ENCODE data around the gene NATD1. TPM values are rescaled to one million over a fixed set of nuclear protein-coding genes. Genes with fewer than 3 reads are reported as not detected.

The NATD1 gene
- total and polyA plus RNA-seq, 9 of the 15 experiments (the other 6 are each of a cell fraction or from before 2014, with no cell fraction given): 0.24 to 5.4 (median 1.6) TPM

GRCh38 chr17:21291862-21292261 is 38.7 kb upstream of the NATD1 start:
- H3K9me1 ChIP-seq (ENCODE audit: control insufficient read depth, insufficient read depth, low read length): no peaks in the 10 kb centered on the region
- H4K20me1 ChIP-seq (replicated peaks; ENCODE audit: control insufficient read depth, insufficient read depth, low read length): peaks cover 15% of the 10 kb centered on the region; the same call in 1 of the 2 replicates
- H3K4me1 ChIP-seq (replicated peaks in 1 of 2; ENCODE audit: control insufficient read depth in 2 of 2, insufficient read depth in 2 of 2, low read length in 2 of 2): peaks cover 4 to 73% of the 10 kb centered on the region in 2 experiments; a peak in 4 of 5 replicates
- CTCF ChIA-PET (ENCODE audit: low intra/inter-chr PET ratio): no interaction called here
- H3K9me3 ChIP-seq (replicated peaks; ENCODE audit: control insufficient read depth, insufficient read depth, low read depth, low read length): no peaks in the 10 kb centered on the region
- H3K4me2 ChIP-seq (ENCODE audit: insufficient read depth, low read length): no peak overlapping the region
- FAIRE-seq (no peak), DNase-seq (ENCODE audit: extremely low read depth in 1 of 4, low spot score in 3 of 4) (no peak), ATAC-seq (peak; percentile 18; the same call in 2 of the 3 replicates)
- no peak for TF ChIP-seq ZNF512 (tag; IDR thresholded peaks at IDR 0.05)
- TF ChIP-seq, protein P1, sequence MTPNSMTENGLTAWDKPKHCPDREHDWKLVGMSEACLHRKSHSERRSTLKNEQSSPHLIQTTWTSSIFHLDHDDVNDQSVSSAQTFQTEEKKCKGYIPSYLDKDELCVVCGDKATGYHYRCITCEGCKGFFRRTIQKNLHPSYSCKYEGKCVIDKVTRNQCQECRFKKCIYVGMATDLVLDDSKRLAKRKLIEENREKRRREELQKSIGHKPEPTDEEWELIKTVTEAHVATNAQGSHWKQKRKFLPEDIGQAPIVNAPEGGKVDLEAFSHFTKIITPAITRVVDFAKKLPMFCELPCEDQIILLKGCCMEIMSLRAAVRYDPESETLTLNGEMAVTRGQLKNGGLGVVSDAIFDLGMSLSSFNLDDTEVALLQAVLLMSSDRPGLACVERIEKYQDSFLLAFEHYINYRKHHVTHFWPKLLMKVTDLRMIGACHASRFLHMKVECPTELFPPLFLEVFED (CRISPR knock-in tag; conservative IDR thresholded peaks at IDR 0.05): no peak
- TF ChIP-seq U2AF1 (optimal IDR thresholded peaks at IDR 0.05; ENCODE audit: low read depth, low read length): no peak
- no peak for TF ChIP-seq HDAC1 (IDR thresholded peaks at IDR 0.05)
- TF ChIP-seq PRPF4 (IDR thresholded peaks at IDR 0.05; ENCODE audit: insufficient read depth, low read depth, low read length, poor library complexity, severe bottlenecking): no peak
- no peak for TF ChIP-seq NCOR1 (IDR thresholded peaks at IDR 0.05)
- TF ChIP-seq, protein P2, sequence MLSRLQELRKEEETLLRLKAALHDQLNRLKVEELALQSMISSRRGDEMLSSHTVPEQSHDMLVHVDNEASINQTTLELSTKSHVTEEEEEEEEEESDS (CRISPR knock-in tag; IDR thresholded peaks at IDR 0.05): no peak
- TF ChIP-seq ELF4 (CRISPR knock-in tag; IDR thresholded peaks at IDR 0.05): no peak
- TF ChIP-seq, protein P3, sequence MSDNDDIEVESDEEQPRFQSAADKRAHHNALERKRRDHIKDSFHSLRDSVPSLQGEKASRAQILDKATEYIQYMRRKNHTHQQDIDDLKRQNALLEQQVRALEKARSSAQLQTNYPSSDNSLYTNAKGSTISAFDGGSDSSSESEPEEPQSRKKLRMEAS (CRISPR knock-in tag; IDR thresholded peaks at IDR 0.05): no peak
- no peak for TF ChIP-seq E2F5 (CRISPR knock-in tag; IDR thresholded peaks at IDR 0.05)
- TF ChIP-seq NR2C1 (IDR thresholded peaks at IDR 0.05): no peak
- no peak for TF ChIP-seq NR2C1 (tag; IDR thresholded peaks at IDR 0.05)
- no peak for TF ChIP-seq SIX5 (IDR thresholded peaks at IDR 0.05; ENCODE audit: borderline replicate concordance in 1 of 2, insufficient read depth in 1 of 2, low read depth in 1 of 2, low read length in 2 of 2)
- TF ChIP-seq XRCC4 (IDR thresholded peaks at IDR 0.05; ENCODE audit: extremely low read depth, insufficient read depth, insufficient read length): no peak
- TF ChIP-seq ESRRA (IDR thresholded peaks at IDR 0.05; ENCODE audit: borderline replicate concordance, low read depth): no peak
- TF ChIP-seq ZKSCAN8 (CRISPR knock-in tag; IDR thresholded peaks at IDR 0.05): no peak
- peaks cover 19% of the 10 kb centered on the region for H3K79me2 ChIP-seq (ENCODE audit: control insufficient read depth, insufficient read depth, low read length)
- POLR2A ChIA-PET: no interaction called here
- H2AFZ ChIP-seq (ENCODE audit: low read depth, low read length): no peak overlapping the region
- in situ Hi-C loops (cut with MboI) (loop anchor here (10.0 to 25.0 kb wide), 2 partner anchors 770 to 1093 kb away; no protein-coding TSS in a partner anchor), intact Hi-C loops (cut with micrococcal nuclease) (no loop called here)
- no peaks in the 10 kb centered on the region for H3K27me3 ChIP-seq (ENCODE audit: control insufficient read depth in 2 of 2, insufficient read depth in 2 of 2, low read length in 2 of 2)
- no TSS peak for BruUV-seq (replicated peaks)
- H3K27ac ChIP-seq (ENCODE audit: extremely low read depth, low read depth, low read length): no peak overlapping the region
- 51% methylated on average over 9 of the region's 12 CpGs for WGBS (ENCODE audit: insufficient coverage, low coverage, missing lambda C conversion rate)
- H3K36me3 ChIP-seq (ENCODE audit: control insufficient read depth, insufficient read depth, low read length): no peaks in the 10 kb centered on the region
- no peak overlapping the region for H3K4me3 ChIP-seq
- 0 out of 4 replicates have a peak overlapping the region, but pooled peaks of 1 of the 2 experiments have one; percentile 8 for H3K9ac ChIP-seq (ENCODE audit: insufficient read depth in 1 of 2, low read depth in 2 of 2, low read length in 2 of 2)

Measured in K562 (cell line).